K562 (cell line): ENCODE measurements around the gene MYH15. TPM values are rescaled to one million over a fixed set of nuclear protein-coding genes. Genes with fewer than 3 reads are reported as not detected.

Source experiments
- CBFB ChIP-seq: sonication (generic); formaldehyde crosslinking; IDR thresholded peaks from 2 replicates; pipeline ENCODE4 v1.4.0; 2020; ENCODE audit warnings: mild to moderate bottlenecking, missing genetic modification reagents
- CREBBP ChIP-seq: IDR thresholded peaks from one replicate; pipeline ENCODE4 v1.6.1; 2012; ENCODE audit warnings: low read depth, mild to moderate bottlenecking, control low read depth, inconsistent platforms, low read length
- HMBOX1 ChIP-seq: sonication (generic); IDR thresholded peaks from 2 replicates; pipeline ENCODE4 v1.6.1; 2016
- RAD21 ChIP-seq, 2 experiments: fragments of 250-450 bp in 1 of 2; fragments of 450-650 bp in 1 of 2; sonication (Bioruptor Pico) in 1 of 2; formaldehyde crosslinking in 1 of 2; IDR thresholded peaks in 1 of 2; conservative IDR thresholded peaks in 1 of 2; 2 replicates each; pipeline versions ENCODE4 v1.4.0 to v1.8.0; 2020 to 2022; ENCODE audit warnings: mild to moderate bottlenecking in 2 of 2, moderate library complexity in 1 of 2
- RFX1 ChIP-seq: fragments of 450-650 bp; IDR thresholded peaks from 2 replicates; pipeline ENCODE4 v1.6.1; 2016; ENCODE audit warnings: mild to moderate bottlenecking, moderate library complexity
- ZBTB12 ChIP-seq: fragments of 250-450 bp; sonication (Bioruptor Pico); IDR thresholded peaks from 2 replicates; pipeline ENCODE4 v1.4.0; 2020
- polyA plus RNA-seq, 8 experiments: library from polyadenylated mRNA; depleted of rRNA in 4 of 8; stranded (reverse) in 5 of 8; unstranded in 3 of 8; fragments of >200 nt; fragmentation: Nextera tagmentation in 2 of 8; fragmentation: Illumina TruSeq in 1 of 8; extraction: Ambion mirVana in 2 of 8; extraction: Trizol in 1 of 8; gene quantifications; 2 replicates each; pipeline versions ENCODE4 v1.2.1 to v1.2.3, GENCODE V29; 2011 to 2014; ENCODE audit warnings: inconsistent platforms in 1 of 8, missing spikeins in 1 of 8
- total RNA-seq, 7 experiments: library from RNA; depleted of rRNA in 6 of 7; stranded (reverse); fragments of >200 nt in 6 of 7; fragmentation: Illumina TruSeq in 2 of 7; extraction: Trizol in 2 of 7; gene quantifications; 2 replicates each; pipeline versions ENCODE4 v1.2.1 to v1.2.3, GENCODE V29; 2011 to 2021; ENCODE audit warnings: low replicate concordance in 1 of 7
- TF ChIP-seq, protein P1 (sequence below): fragments of 250-450 bp; sonication (Bioruptor Pico); IDR thresholded peaks from 2 replicates; pipeline ENCODE4 v1.5.0; 2022; ENCODE audit warnings: mild to moderate bottlenecking

MYH15 gene
- total and polyA plus RNA-seq, 9 of the 15 experiments (the other 6 are each of a cell fraction or from before 2014, with no cell fraction given): 0.03 to 0.29 (median 0.12) TPM

- TF ChIP-seq RAD21 (CRISPR knock-in tag; conservative IDR thresholded peaks at IDR 0.05 in 1 of 2, IDR thresholded peaks at IDR 0.05 in 1 of 2): peak; percentile 76 to 83
- TF ChIP-seq, protein P1, sequence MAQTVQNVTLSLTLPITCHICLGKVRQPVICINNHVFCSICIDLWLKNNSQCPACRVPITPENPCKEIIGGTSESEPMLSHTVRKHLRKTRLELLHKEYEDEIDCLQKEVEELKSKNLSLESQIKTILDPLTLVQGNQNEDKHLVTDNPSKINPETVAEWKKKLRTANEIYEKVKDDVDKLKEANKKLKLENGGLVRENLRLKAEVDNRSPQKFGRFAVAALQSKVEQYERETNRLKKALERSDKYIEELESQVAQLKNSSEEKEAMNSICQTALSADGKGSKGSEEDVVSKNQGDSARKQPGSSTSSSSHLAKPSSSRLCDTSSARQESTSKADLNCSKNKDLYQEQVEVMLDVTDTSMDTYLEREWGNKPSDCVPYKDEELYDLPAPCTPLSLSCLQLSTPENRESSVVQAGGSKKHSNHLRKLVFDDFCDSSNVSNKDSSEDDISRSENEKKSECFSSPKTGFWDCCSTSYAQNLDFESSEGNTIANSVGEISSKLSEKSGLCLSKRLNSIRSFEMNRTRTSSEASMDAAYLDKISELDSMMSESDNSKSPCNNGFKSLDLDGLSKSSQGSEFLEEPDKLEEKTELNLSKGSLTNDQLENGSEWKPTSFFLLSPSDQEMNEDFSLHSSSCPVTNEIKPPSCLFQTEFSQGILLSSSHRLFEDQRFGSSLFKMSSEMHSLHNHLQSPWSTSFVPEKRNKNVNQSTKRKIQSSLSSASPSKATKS: no peak
- no peak for TF ChIP-seq CREBBP
- no peak for TF ChIP-seq ZBTB12 (CRISPR knock-in tag)
- TF ChIP-seq CBFB (CRISPR knock-in tag): no peak
- no peak for TF ChIP-seq HMBOX1
- TF ChIP-seq RFX1: no peak
Measured at GRCh38 chr3:108489776-108490175, 20.6 kb downstream of the MYH15 start (continued).
